Neural cell (in vitro differentiated cells): ENCODE results near the gene RCSD1. TPM values are rescaled to one million over a fixed set of nuclear protein-coding genes. Genes with fewer than 3 reads are reported as not detected.
"Not testable (repeated sequence)": the region's sequence is repeated elsewhere in the genome, so short reads cannot be mapped to it uniquely, and the experiment has no call there.

Source experiments
- H2AFZ ChIP-seq: fragments of 200-600, 300-800 bp; sonication (generic), shearing (Covaris generic); 2 replicates; pipeline ENCODE4 v1.6.0; 2014; ENCODE audit warnings: low read depth, mild to moderate bottlenecking, antibody characterized with exemption, low read length, moderate library complexity
- H3F3A ChIP-seq: fragments of 200-600 bp; shearing (Covaris generic); 2 replicates; pipeline ENCODE4 v1.6.1; 2016; ENCODE audit warnings: mild to moderate bottlenecking, moderate library complexity, mixed read lengths, antibody characterized with exemption, low read length; ENCODE audit not compliant: insufficient read depth, poor library complexity, severe bottlenecking
- H3K27ac ChIP-seq: fragments of 200-600, 300-800 bp; sonication (generic), shearing (Covaris generic); 2 replicates; pipeline ENCODE4 v1.5.1; 2014; ENCODE audit warnings: mild to moderate bottlenecking, low read length, moderate library complexity
- H3K27me3 ChIP-seq: fragments of 300-800, 200-600 bp; sonication (generic), shearing (Covaris generic); 2 replicates; pipeline ENCODE4 v1.6.0; 2014; ENCODE audit warnings: mild to moderate bottlenecking, low read depth, low read length, moderate library complexity; ENCODE audit not compliant: insufficient read depth
- H3K36me3 ChIP-seq: fragments of 300-800, 200-600 bp; sonication (generic), shearing (Covaris generic); 2 replicates; pipeline ENCODE4 v1.5.1; 2014; ENCODE audit warnings: mild to moderate bottlenecking, antibody characterized with exemption, low read length, moderate library complexity; ENCODE audit not compliant: insufficient read depth
- H3K4me2 ChIP-seq: fragments of 300-800, 200-600 bp; sonication (generic), shearing (Covaris generic); 2 replicates; pipeline ENCODE4 v1.6.0; 2014; ENCODE audit warnings: mild to moderate bottlenecking, low read length
- H3K4me3 ChIP-seq: fragments of 300-800, 200-600 bp; sonication (generic), shearing (Covaris generic); 2 replicates; pipeline ENCODE4 v1.5.1; 2014; ENCODE audit warnings: mild to moderate bottlenecking, low read length, moderate library complexity
- H3K79me2 ChIP-seq: fragments of 200-600 bp; shearing (Covaris generic); replicated peaks from 2 replicates; pipeline ENCODE4 v1.6.0; 2014; ENCODE audit warnings: mild to moderate bottlenecking, low read length, moderate library complexity; ENCODE audit not compliant: insufficient read depth
- H3K9ac ChIP-seq: fragments of 300-800, 200-600 bp; sonication (generic), shearing (Covaris generic); 2 replicates; pipeline ENCODE4 v1.6.1; 2016; ENCODE audit warnings: mild to moderate bottlenecking, low read length, mixed read lengths
- H3K9me2 ChIP-seq: fragments of 200-600 bp; shearing (Covaris generic); 2 replicates; pipeline ENCODE4 v1.6.1; 2016; ENCODE audit warnings: mild to moderate bottlenecking, low read length, mixed read lengths; ENCODE audit not compliant: insufficient read depth
- H3K9me3 ChIP-seq: fragments of 200-600, 300-800 bp; sonication (generic), shearing (Covaris generic); 2 replicates; pipeline ENCODE4 v1.6.1; 2016; ENCODE audit warnings: mild to moderate bottlenecking, mixed run types, low read length, moderate library complexity, mixed read lengths
- H4K20me1 ChIP-seq: fragments of 200-600 bp; shearing (Covaris generic); 2 replicates; pipeline ENCODE4 v1.6.1; 2016; ENCODE audit warnings: mild to moderate bottlenecking, mixed run types; ENCODE audit not compliant: insufficient read depth
- EZH2 ChIP-seq: fragments of 200-600, 300-800 bp; shearing (Covaris generic), sonication (generic); IDR thresholded peaks from 2 replicates; pipeline ENCODE4 v1.6.1; 2014; ENCODE audit warnings: antibody characterized with exemption, low read length, borderline replicate concordance, mild to moderate bottlenecking; ENCODE audit not compliant: insufficient read depth, poor library complexity, severe bottlenecking
- MXI1 ChIP-seq: fragments of 450-650 bp; conservative IDR thresholded peaks from 2 replicates; pipeline ENCODE4 v1.6.1; 2014; ENCODE audit warnings: antibody characterized with exemption, mild to moderate bottlenecking; ENCODE audit not compliant: poor library complexity, severe bottlenecking
- POLR2AphosphoS5 ChIP-seq: IDR thresholded peaks from 2 replicates; pipeline ENCODE4 v1.6.1; 2012
- RAD21 ChIP-seq: fragments of 450-650 bp; conservative IDR thresholded peaks from 2 replicates; pipeline ENCODE4 v1.6.1; 2014; ENCODE audit warnings: antibody characterized with exemption, mild to moderate bottlenecking, moderate library complexity
- SMC3 ChIP-seq: fragments of 450-650 bp; conservative IDR thresholded peaks from 2 replicates; pipeline ENCODE4 v1.6.1; 2014; ENCODE audit warnings: antibody characterized with exemption, mild to moderate bottlenecking, moderate library complexity; ENCODE audit not compliant: poor library complexity
- polyA plus RNA-seq: library from polyadenylated mRNA; depleted of rRNA; stranded (reverse); fragments of >200 nt; gene quantifications from 2 replicates; pipeline ENCODE4 v1.2.3, GENCODE V29; 2014
- TF ChIP-seq, protein P1 (sequence below): IDR thresholded peaks from 2 replicates; pipeline ENCODE4 v1.6.1; 2012; ENCODE audit warnings: borderline replicate concordance
- TF ChIP-seq, protein P2 (sequence below): fragments of 450-650 bp; IDR thresholded peaks from 2 replicates; pipeline ENCODE4 v1.5.1; 2014; ENCODE audit warnings: antibody characterized with exemption, mild to moderate bottlenecking, moderate library complexity; ENCODE audit not compliant: poor library complexity, severe bottlenecking

RCSD1 gene
- polyA plus RNA-seq, 1 donor from 2014 or later: not detected

DNA sequence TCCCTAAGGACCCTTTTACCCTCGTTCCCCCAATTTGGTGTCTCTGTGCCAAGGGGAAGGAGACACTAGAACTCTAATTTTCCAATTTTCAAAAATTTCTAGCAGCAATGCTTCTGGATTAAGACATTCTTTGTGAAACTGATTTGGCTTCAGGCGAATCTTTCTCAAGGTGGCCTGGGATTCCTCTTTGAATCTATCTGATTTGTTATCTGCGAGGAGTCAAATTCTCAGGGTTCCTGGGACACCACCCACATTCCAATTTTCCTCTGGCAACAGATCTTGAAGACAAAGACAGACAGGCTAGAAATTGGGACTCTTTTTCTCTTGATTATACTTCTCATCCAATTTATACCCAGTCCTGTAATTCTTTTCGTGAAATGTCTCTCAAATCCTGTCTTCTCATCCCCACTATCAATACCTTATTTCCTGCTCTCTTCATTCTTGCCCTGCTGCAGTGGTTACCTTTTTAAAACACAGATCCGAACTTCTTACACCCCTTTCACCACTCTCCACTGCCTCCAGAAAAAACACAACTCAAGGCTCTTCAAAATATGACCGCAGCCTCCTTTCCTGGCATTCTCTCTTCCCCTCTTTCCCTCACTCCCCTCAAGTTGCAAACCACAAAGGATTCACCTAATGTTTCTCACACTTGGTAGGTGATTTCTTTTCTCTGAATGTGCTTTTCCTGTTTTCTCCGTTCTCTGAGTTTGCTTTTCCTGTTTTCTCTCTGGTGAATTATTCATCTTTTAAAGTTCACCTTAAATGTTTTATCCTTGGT is 89.1 kb downstream of the RCSD1 start:
- Histone ChIP-seq H3K27me3 (no peaks in the 10 kb centered on the region), H3K9ac (no peak overlapping the region), H3K4me2 (no peak overlapping the region), H2AFZ (no peak overlapping the region), H3F3A (peaks cover 12% of the 10 kb centered on the region), H3K79me2 (peaks cover 18% of the 10 kb centered on the region), H3K9me3 (no peaks in the 10 kb centered on the region), H4K20me1 (no peaks in the 10 kb centered on the region), H3K4me3 (no peak overlapping the region), H3K9me2 (no peaks in the 10 kb centered on the region), H3K27ac (no peak overlapping the region), H3K36me3 (no peaks in the 10 kb centered on the region)
- TF ChIP-seq RAD21 (no peak), SMC3 (no peak), POLR2AphosphoS5 (no peak), EZH2 (no peak), MXI1 (no peak)
- TF ChIP-seq, protein P1, sequence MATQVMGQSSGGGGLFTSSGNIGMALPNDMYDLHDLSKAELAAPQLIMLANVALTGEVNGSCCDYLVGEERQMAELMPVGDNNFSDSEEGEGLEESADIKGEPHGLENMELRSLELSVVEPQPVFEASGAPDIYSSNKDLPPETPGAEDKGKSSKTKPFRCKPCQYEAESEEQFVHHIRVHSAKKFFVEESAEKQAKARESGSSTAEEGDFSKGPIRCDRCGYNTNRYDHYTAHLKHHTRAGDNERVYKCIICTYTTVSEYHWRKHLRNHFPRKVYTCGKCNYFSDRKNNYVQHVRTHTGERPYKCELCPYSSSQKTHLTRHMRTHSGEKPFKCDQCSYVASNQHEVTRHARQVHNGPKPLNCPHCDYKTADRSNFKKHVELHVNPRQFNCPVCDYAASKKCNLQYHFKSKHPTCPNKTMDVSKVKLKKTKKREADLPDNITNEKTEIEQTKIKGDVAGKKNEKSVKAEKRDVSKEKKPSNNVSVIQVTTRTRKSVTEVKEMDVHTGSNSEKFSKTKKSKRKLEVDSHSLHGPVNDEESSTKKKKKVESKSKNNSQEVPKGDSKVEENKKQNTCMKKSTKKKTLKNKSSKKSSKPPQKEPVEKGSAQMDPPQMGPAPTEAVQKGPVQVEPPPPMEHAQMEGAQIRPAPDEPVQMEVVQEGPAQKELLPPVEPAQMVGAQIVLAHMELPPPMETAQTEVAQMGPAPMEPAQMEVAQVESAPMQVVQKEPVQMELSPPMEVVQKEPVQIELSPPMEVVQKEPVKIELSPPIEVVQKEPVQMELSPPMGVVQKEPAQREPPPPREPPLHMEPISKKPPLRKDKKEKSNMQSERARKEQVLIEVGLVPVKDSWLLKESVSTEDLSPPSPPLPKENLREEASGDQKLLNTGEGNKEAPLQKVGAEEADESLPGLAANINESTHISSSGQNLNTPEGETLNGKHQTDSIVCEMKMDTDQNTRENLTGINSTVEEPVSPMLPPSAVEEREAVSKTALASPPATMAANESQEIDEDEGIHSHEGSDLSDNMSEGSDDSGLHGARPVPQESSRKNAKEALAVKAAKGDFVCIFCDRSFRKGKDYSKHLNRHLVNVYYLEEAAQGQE: no peak
- TF ChIP-seq, protein P2, sequence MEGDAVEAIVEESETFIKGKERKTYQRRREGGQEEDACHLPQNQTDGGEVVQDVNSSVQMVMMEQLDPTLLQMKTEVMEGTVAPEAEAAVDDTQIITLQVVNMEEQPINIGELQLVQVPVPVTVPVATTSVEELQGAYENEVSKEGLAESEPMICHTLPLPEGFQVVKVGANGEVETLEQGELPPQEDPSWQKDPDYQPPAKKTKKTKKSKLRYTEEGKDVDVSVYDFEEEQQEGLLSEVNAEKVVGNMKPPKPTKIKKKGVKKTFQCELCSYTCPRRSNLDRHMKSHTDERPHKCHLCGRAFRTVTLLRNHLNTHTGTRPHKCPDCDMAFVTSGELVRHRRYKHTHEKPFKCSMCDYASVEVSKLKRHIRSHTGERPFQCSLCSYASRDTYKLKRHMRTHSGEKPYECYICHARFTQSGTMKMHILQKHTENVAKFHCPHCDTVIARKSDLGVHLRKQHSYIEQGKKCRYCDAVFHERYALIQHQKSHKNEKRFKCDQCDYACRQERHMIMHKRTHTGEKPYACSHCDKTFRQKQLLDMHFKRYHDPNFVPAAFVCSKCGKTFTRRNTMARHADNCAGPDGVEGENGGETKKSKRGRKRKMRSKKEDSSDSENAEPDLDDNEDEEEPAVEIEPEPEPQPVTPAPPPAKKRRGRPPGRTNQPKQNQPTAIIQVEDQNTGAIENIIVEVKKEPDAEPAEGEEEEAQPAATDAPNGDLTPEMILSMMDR: no peak

DNA sequence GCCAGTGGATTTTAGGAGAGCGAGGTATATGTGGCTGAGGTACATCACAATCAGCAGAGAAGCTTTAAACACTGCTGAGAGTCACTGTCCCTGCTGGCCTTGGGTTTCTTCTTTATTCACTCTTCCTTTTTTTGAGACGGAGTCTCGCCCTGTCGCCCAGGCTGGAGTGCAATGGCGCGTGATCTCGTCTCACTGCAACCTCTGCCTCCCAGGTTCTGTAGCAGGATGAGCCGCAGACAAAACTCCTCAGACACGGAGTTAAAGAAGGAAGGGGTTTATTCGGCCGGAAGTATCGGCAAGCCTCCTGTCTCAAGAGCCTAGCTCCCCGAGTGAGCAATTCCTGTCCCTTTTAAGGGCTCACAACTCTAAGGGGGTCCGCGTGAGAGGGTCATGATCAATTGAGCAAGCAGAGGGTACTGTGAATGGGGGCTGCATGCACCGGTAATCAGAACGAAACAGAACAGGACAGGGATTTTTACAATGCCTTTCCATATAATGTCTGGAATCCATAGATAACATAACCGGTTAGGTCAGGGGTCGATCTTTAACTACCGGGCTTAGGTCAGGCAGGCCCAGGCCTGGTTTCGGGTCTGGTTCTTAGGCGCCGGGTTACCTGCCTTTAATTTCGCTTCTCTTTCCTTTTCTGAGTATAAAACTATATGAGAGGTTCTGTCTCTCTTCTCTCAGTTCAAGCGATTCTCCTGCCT is 89.8 kb downstream of the RCSD1 start:
- H2AFZ ChIP-seq, H3K9ac ChIP-seq: not testable (repeated sequence)

More for the DNA sequence above, 89.8 kb downstream of the RCSD1 start:
- not testable (repeated sequence) for H3K4me2 ChIP-seq, H3K36me3 ChIP-seq, H3K9me2 ChIP-seq, H3K27ac ChIP-seq, H3K4me3 ChIP-seq, H4K20me1 ChIP-seq, H3K27me3 ChIP-seq, H3K9me3 ChIP-seq
- peaks cover 11% of the 10 kb centered on the region for H3F3A ChIP-seq
- H3K79me2 ChIP-seq: peaks cover 26% of the 10 kb centered on the region
